Smooth muscle cell (in vitro differentiated cells): ENCODE data around the gene CD36. TPM values are rescaled to one million over a fixed set of nuclear protein-coding genes. Genes with fewer than 3 reads are reported as not detected.

Experiments
- DNase-seq: peaks from one replicate; lab custom pipeline; 2025; ENCODE audit not compliant: unreplicated experiment; lab: John Stamatoyannopoulos, UW
- H2AFZ ChIP-seq: fragments of 200-600 bp; sonication (generic); 2 replicates; pipeline ENCODE4 v1.6.0; 2016; ENCODE audit warnings: antibody characterized with exemption, low read depth, mild to moderate bottlenecking
- H3F3A ChIP-seq: fragments of 200-600 bp; sonication (generic); 2 replicates; pipeline ENCODE4 v1.6.0; 2017; ENCODE audit warnings: antibody characterized with exemption, low read depth
- H3K27ac ChIP-seq: fragments of 200-600 bp; sonication (generic); 2 replicates; pipeline ENCODE4 v1.5.1; 2016; ENCODE audit warnings: low read depth, mild to moderate bottlenecking
- H3K27me3 ChIP-seq: fragments of 200-600 bp; sonication (generic); 2 replicates; pipeline ENCODE4 v1.6.1; 2016; ENCODE audit warnings: low read depth, mild to moderate bottlenecking
- H3K36me3 ChIP-seq: fragments of 200-600 bp; sonication (generic); 2 replicates; pipeline ENCODE4 v1.5.1; 2016; ENCODE audit warnings: low read depth
- H3K4me1 ChIP-seq: fragments of 200-600 bp; sonication (generic); 2 replicates; pipeline ENCODE4 v1.5.1; 2016; ENCODE audit warnings: low read depth
- H3K4me2 ChIP-seq: fragments of 200-600 bp; sonication (generic); 2 replicates; pipeline ENCODE4 v1.6.0; 2016; ENCODE audit warnings: mild to moderate bottlenecking
- H3K4me3 ChIP-seq: fragments of 200-600 bp; sonication (generic); 2 replicates; pipeline ENCODE4 v1.5.1; 2016; ENCODE audit warnings: mild to moderate bottlenecking
- H3K79me2 ChIP-seq: fragments of 200-600 bp; sonication (generic); 2 replicates; pipeline ENCODE4 v1.6.0; 2016; ENCODE audit warnings: low read depth, mild to moderate bottlenecking
- H3K9ac ChIP-seq: fragments of 200-600 bp; sonication (generic); 2 replicates; pipeline ENCODE4 v1.6.0; 2016; ENCODE audit warnings: low read depth
- H3K9me3 ChIP-seq: fragments of 200-600 bp; sonication (generic); replicated peaks from 2 replicates; pipeline ENCODE4 v1.5.1; 2016; ENCODE audit warnings: low read depth
- H4K20me1 ChIP-seq: fragments of 200-600 bp; sonication (generic); 2 replicates; pipeline ENCODE4 v1.6.0; 2016; ENCODE audit warnings: low read depth
- CTCF ChIP-seq: fragments of 200-600 bp; sonication (generic); IDR thresholded peaks from 2 replicates; pipeline ENCODE4 v1.5.1; 2017; ENCODE audit warnings: borderline replicate concordance, mild to moderate bottlenecking, antibody characterized with exemption; ENCODE audit not compliant: insufficient read depth, poor library complexity, severe bottlenecking
- WGBS: methylation state at CpG from one replicate; pipeline ENCODE4 v1.1.7; 2016; ENCODE audit warnings: low lambda C conversion rate; 5-methylcytosine and 5-hydroxymethylcytosine counted together
- polyA plus RNA-seq: library from polyadenylated mRNA; unstranded; fragments of >200 nt; fragmentation: Nextera tagmentation; extraction: Ambion mirVana; gene quantifications from 2 replicates; pipeline ENCODE4 v1.2.1, GENCODE V29; 2016
- small RNA-seq: library from RNA; depleted of rRNA; stranded (forward); fragments of <200 nt; gene quantifications from one replicate; pipeline ENCODE3, GENCODE V24; 2014
- total RNA-seq: library from RNA; depleted of rRNA; stranded (reverse); fragments of >200 nt; gene quantifications from 2 replicates; pipeline ENCODE4 v1.2.3, GENCODE V29; 2014

CD36 gene
- total and polyA plus RNA-seq, 2 experiments from 2014 or later = 0.64 to 2.8 TPM

GRCh38 chr7:80724249-80724871 lies 85.9 kb downstream of the CD36 start:
- H3K79me2 ChIP-seq = no peaks in the 10 kb centered on the region
- peaks cover 31% of the 10 kb centered on the region for H3K4me1 ChIP-seq
- no peaks in the 10 kb centered on the region for H3K36me3 ChIP-seq
- H3K27ac ChIP-seq = peak overlapping the region; percentile 98
- peak overlapping the region; percentile 31 for H2AFZ ChIP-seq
- H3K4me3 ChIP-seq = no peak overlapping the region
- no peaks in the 10 kb centered on the region for H3K9me3 ChIP-seq
- DNase-seq = no peak
- 33% methylated on average over 4 of the region's 4 CpGs for WGBS
- peak overlapping the region; percentile 72 for H3K4me2 ChIP-seq
- TF ChIP-seq CTCF = no peak
- H3K9ac ChIP-seq = peak overlapping the region; percentile 54
- H3F3A ChIP-seq = peaks cover 14% of the 10 kb centered on the region
- no peaks in the 10 kb centered on the region for H3K27me3 ChIP-seq
- H4K20me1 ChIP-seq = no peaks in the 10 kb centered on the region

GRCh38 chr7:80725181-80725611 lies 86.8 kb downstream of the CD36 start:
- TF ChIP-seq CTCF = no peak
- Histone ChIP-seq H3K36me3 (no peaks in the 10 kb centered on the region), H4K20me1 (no peaks in the 10 kb centered on the region), H3K9me3 (no peaks in the 10 kb centered on the region), H3F3A (peaks cover 14% of the 10 kb centered on the region), H3K4me1 (peaks cover 31% of the 10 kb centered on the region), H2AFZ (no peak overlapping the region), H3K4me3 (no peak overlapping the region), H3K27me3 (no peaks in the 10 kb centered on the region), H3K9ac (no peak overlapping the region), H3K79me2 (no peaks in the 10 kb centered on the region), H3K27ac (peak overlapping the region; percentile 98), H3K4me2 (peak overlapping the region; percentile 72)
- no peak for DNase-seq
- WGBS = 69% methylated on average over 4 of the region's 4 CpGs

Small RNA genes lying within 50 kb of the gene (small RNA-seq; reads per million reads assigned to genes)
- gene AC073850.1 = not detected

Other genes with a start within 250 kb of the CD36 start
- not detected in 2 replicates for gene GNAT3, start 126.6 kb upstream of the CD36 start, total RNA-seq
- gene GNAT3, start 126.6 kb upstream of the CD36 start, polyA plus RNA-seq = not detected in 2 replicates